ENCODE results near the gene REEP5. TPM values are rescaled to one million over a fixed set of nuclear protein-coding genes. Genes with fewer than 3 reads are reported as not detected.

REEP5 gene
- polyA plus RNA-seq, 1 of the 3 experiments (the other 2 are of a cell fraction) = 124 TPM

DNA sequence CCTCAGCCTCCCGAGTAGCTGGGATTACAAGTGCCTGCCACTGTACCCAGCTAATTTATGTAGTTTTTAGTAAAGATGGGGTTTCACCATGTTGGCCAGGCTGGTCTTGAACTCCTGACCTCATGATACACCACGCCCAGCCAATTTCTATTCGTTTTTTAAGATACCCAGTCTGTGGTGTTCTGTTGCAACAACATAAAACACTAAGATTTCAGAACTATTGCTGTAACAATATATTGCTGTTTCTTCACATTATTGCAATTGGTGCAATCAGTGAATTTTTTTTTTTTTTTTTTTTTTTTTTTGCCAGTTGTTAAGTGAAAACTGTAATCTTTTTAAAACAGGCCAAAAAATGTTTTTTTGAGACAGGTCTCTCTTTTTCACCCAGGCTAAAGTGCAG, 51.1 kb downstream of the REEP5 start:
- WGBS (ENCODE audit: low lambda C conversion rate) = 81% methylated on average over 3 of the region's 3 CpGs
- Histone ChIP-seq H2AFZ (ENCODE audit: low read depth) (no peak overlapping the region), H3K4me2 (no peak overlapping the region), H3K27ac (ENCODE audit: low read depth in 2 of 2, low read length in 1 of 2) (no peak overlapping the region), H3K79me2 (ENCODE audit: insufficient read depth) (peaks cover 37% of the 10 kb centered on the region), H4K20me1 (ENCODE audit: insufficient read depth) (no peaks in the 10 kb centered on the region; the same call in 1 of the 2 replicates), H3K27me3 (ENCODE audit: insufficient read depth) (no peaks in the 10 kb centered on the region), H3K36me3 (replicated peaks in 1 of 2; ENCODE audit: control insufficient read depth in 1 of 2, insufficient read depth in 2 of 2, low read length in 1 of 2) (peaks cover 29 to 66% of the 10 kb centered on the region in 2 experiments), H3F3A (replicated peaks; ENCODE audit: insufficient read depth) (peaks cover 12% of the 10 kb centered on the region), H3K9me2 (no peaks in the 10 kb centered on the region), H3K4me1 (ENCODE audit: control insufficient read depth in 1 of 2, insufficient read depth in 2 of 2, low read depth in 1 of 2, low read length in 1 of 2) (no peaks in the 10 kb centered on the region), H3K9ac (no peak overlapping the region), H3K9me3 (no peaks in the 10 kb centered on the region), H3K4me3 (ENCODE audit: low read depth in 2 of 2, low read length in 1 of 2) (no peak overlapping the region)
- TF ChIP-seq MXI1 (IDR thresholded peaks at IDR 0.05; ENCODE audit: low read depth, low read length) = no peak
- no peak for TF ChIP-seq RFX5 (IDR thresholded peaks at IDR 0.05; ENCODE audit: low read length)
- TF ChIP-seq RCOR1 (IDR thresholded peaks at IDR 0.05; ENCODE audit: low read length) = no peak
- TF ChIP-seq, protein P1, sequence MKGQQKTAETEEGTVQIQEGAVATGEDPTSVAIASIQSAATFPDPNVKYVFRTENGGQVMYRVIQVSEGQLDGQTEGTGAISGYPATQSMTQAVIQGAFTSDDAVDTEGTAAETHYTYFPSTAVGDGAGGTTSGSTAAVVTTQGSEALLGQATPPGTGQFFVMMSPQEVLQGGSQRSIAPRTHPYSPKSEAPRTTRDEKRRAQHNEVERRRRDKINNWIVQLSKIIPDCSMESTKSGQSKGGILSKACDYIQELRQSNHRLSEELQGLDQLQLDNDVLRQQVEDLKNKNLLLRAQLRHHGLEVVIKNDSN (IDR thresholded peaks at IDR 0.05; ENCODE audit: borderline replicate concordance, low read depth) = no peak
- TF ChIP-seq, protein P2, sequence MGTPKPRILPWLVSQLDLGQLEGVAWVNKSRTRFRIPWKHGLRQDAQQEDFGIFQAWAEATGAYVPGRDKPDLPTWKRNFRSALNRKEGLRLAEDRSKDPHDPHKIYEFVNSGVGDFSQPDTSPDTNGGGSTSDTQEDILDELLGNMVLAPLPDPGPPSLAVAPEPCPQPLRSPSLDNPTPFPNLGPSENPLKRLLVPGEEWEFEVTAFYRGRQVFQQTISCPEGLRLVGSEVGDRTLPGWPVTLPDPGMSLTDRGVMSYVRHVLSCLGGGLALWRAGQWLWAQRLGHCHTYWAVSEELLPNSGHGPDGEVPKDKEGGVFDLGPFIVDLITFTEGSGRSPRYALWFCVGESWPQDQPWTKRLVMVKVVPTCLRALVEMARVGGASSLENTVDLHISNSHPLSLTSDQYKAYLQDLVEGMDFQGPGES (IDR thresholded peaks at IDR 0.05; ENCODE audit: low read depth, low read length) = no peak
- TF ChIP-seq, protein P3, sequence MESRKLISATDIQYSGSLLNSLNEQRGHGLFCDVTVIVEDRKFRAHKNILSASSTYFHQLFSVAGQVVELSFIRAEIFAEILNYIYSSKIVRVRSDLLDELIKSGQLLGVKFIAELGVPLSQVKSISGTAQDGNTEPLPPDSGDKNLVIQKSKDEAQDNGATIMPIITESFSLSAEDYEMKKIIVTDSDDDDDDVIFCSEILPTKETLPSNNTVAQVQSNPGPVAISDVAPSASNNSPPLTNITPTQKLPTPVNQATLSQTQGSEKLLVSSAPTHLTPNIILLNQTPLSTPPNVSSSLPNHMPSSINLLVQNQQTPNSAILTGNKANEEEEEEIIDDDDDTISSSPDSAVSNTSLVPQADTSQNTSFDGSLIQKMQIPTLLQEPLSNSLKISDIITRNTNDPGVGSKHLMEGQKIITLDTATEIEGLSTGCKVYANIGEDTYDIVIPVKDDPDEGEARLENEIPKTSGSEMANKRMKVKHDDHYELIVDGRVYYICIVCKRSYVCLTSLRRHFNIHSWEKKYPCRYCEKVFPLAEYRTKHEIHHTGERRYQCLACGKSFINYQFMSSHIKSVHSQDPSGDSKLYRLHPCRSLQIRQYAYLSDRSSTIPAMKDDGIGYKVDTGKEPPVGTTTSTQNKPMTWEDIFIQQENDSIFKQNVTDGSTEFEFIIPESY (IDR thresholded peaks at IDR 0.05; ENCODE audit: borderline replicate concordance, low read depth) = no peak
- no peak for TF ChIP-seq JUND (IDR thresholded peaks at IDR 0.05)
- TF ChIP-seq, protein P4, sequence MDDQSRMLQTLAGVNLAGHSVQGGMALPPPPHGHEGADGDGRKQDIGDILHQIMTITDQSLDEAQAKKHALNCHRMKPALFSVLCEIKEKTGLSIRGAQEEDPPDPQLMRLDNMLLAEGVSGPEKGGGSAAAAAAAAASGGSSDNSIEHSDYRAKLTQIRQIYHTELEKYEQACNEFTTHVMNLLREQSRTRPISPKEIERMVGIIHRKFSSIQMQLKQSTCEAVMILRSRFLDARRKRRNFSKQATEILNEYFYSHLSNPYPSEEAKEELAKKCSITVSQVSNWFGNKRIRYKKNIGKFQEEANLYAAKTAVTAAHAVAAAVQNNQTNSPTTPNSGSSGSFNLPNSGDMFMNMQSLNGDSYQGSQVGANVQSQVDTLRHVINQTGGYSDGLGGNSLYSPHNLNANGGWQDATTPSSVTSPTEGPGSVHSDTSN (IDR thresholded peaks at IDR 0.05) = no peak
- TF ChIP-seq, protein P5, sequence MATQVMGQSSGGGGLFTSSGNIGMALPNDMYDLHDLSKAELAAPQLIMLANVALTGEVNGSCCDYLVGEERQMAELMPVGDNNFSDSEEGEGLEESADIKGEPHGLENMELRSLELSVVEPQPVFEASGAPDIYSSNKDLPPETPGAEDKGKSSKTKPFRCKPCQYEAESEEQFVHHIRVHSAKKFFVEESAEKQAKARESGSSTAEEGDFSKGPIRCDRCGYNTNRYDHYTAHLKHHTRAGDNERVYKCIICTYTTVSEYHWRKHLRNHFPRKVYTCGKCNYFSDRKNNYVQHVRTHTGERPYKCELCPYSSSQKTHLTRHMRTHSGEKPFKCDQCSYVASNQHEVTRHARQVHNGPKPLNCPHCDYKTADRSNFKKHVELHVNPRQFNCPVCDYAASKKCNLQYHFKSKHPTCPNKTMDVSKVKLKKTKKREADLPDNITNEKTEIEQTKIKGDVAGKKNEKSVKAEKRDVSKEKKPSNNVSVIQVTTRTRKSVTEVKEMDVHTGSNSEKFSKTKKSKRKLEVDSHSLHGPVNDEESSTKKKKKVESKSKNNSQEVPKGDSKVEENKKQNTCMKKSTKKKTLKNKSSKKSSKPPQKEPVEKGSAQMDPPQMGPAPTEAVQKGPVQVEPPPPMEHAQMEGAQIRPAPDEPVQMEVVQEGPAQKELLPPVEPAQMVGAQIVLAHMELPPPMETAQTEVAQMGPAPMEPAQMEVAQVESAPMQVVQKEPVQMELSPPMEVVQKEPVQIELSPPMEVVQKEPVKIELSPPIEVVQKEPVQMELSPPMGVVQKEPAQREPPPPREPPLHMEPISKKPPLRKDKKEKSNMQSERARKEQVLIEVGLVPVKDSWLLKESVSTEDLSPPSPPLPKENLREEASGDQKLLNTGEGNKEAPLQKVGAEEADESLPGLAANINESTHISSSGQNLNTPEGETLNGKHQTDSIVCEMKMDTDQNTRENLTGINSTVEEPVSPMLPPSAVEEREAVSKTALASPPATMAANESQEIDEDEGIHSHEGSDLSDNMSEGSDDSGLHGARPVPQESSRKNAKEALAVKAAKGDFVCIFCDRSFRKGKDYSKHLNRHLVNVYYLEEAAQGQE (IDR thresholded peaks at IDR 0.05; ENCODE audit: low read depth, low read length) = no peak
- TF ChIP-seq RAD21 (IDR thresholded peaks at IDR 0.05; ENCODE audit: low read length) = no peak
- TF ChIP-seq EP300 (IDR thresholded peaks at IDR 0.05; ENCODE audit: borderline replicate concordance in 1 of 2, low read depth in 1 of 2, low read length in 1 of 2) = no peak
- no peak for TF ChIP-seq TAF1 (IDR thresholded peaks at IDR 0.05; ENCODE audit: borderline replicate concordance, low read depth, low read length)
- TF ChIP-seq YY1 (IDR thresholded peaks at IDR 0.05; ENCODE audit: low read depth) = no peak
- no peak for TF ChIP-seq RXRA (IDR thresholded peaks at IDR 0.05; ENCODE audit: borderline replicate concordance, low read depth)
- no peak for TF ChIP-seq NFIC (IDR thresholded peaks at IDR 0.05; ENCODE audit: borderline replicate concordance)
- no peak for TF ChIP-seq GATA2 (CRISPR knock-in tag; IDR thresholded peaks at IDR 0.05)
- TF ChIP-seq FOXJ3 (CRISPR knock-in tag; IDR thresholded peaks at IDR 0.05) = no peak
- POLR2A ChIA-PET = no interaction called here
- DNase-seq = no peak
- CTCF ChIA-PET = interaction anchor here (0.9 to 1.5 kb wide), 2 partner anchors 11 to 23 kb away, joined by 3 read pairs; no protein-coding TSS in a partner anchor

Measured in SK-N-SH (cell line).